Measurements from ENCODE around the gene HOXD4.

DNA sequence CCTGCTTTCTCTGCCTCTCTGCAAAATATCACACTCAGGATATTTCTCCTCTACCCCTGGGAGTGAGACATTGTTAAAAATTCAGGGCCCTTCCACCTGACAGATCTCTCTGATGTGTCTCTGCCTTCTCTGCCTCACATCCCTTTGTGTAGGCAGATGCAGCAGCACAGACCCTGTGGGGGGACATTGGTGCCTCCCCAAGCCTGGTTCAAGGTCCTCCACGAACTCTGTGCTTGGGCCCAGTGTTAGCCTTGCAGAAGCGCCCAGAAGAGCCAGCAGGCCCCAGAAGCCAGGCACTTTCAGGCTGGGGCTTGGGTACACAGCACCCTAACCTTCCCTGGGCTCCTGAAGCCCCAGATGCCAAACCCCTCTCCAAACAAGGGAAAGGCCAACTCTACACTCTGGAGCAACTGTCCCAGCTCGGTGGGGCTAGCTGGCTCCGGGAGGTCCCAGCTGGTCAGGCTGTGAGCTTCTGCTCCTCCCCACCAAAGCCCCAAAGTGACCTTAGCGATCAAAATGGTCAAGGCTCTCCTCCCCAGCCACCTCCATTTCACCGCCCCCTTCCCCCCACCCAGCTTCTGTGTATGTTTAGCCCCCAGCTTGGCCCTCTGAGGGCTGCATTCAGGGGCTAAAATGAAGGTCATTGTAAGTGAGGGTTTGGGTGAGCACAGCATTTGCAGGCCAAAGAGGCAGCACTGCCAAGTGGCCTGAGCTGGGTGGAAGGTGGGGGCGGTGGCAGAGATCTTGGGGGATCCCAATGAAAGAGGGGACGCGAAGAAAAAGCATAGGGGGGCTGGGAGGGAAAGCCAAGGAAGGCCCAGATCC is 26.2 kb upstream of the HOXD4 start:
- TF ChIP-seq, protein P1, sequence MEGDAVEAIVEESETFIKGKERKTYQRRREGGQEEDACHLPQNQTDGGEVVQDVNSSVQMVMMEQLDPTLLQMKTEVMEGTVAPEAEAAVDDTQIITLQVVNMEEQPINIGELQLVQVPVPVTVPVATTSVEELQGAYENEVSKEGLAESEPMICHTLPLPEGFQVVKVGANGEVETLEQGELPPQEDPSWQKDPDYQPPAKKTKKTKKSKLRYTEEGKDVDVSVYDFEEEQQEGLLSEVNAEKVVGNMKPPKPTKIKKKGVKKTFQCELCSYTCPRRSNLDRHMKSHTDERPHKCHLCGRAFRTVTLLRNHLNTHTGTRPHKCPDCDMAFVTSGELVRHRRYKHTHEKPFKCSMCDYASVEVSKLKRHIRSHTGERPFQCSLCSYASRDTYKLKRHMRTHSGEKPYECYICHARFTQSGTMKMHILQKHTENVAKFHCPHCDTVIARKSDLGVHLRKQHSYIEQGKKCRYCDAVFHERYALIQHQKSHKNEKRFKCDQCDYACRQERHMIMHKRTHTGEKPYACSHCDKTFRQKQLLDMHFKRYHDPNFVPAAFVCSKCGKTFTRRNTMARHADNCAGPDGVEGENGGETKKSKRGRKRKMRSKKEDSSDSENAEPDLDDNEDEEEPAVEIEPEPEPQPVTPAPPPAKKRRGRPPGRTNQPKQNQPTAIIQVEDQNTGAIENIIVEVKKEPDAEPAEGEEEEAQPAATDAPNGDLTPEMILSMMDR (IDR thresholded peaks at IDR 0.05): no peak
- no peak for TF ChIP-seq POLR2A (IDR thresholded peaks at IDR 0.05)

Measured in lower leg skin (tissue), 3 donors.